IMR-90 (cell line): ENCODE measurements around the gene MVP. TPM values are rescaled to one million over a fixed set of nuclear protein-coding genes. Genes with fewer than 3 reads are reported as not detected.

Experiments
- ATAC-seq: fragments of 200-7000 bp; cut with Tn5 transposase; 2 replicates; pipeline ENCODE4 v1.9.1; 2020; ENCODE audit warnings: low read depth, mild to moderate bottlenecking, moderate library complexity
- BruUV-seq: library from RNA; stranded (reverse); fragments of 400-500 nt; replicated peaks from 2 replicates; lab custom pipeline; 2021; lab: Mats Ljungman, UMichigan
- CTCF ChIA-PET: fragments of 300-600 bp; formaldehyde crosslinking; extraction: SDS; loops from one replicate; lab custom pipeline; 2021; ENCODE audit warnings: antibody characterized with exemption; lab: Yijun Ruan, JAX
- POLR2A ChIA-PET: fragments of 300-600 bp; sonication (Branson Sonifier 250); formaldehyde crosslinking; loops from one replicate; lab custom pipeline; 2022; ENCODE audit warnings: antibody characterized with exemption; ENCODE audit not compliant: unreplicated experiment; lab: Charles Lee
- DNase-seq: peaks from one replicate; pipeline ENCODE4 v3.0.0; 2013
- H2AFZ ChIP-seq: replicated peaks from 2 replicates; pipeline ENCODE3; 2013; ENCODE audit warnings: low read length, mild to moderate bottlenecking; ENCODE audit not compliant: poor library complexity
- H2AK5ac ChIP-seq: 2 replicates; pipeline ENCODE4 v1.6.1; 2013; ENCODE audit warnings: low read depth, low read length, inconsistent platforms
- H2AK9ac ChIP-seq: replicated peaks from 2 replicates; pipeline ENCODE3; 2013; ENCODE audit warnings: mild to moderate bottlenecking, low read depth, low read length, moderate library complexity; ENCODE audit not compliant: poor library complexity
- H2BK120ac ChIP-seq: 2 replicates; pipeline ENCODE4 v1.6.1; 2013; ENCODE audit warnings: low read depth, low read length, inconsistent platforms
- H2BK15ac ChIP-seq: 3 replicates; pipeline ENCODE4 v1.6.1; 2013; ENCODE audit warnings: low read depth, low read length, inconsistent platforms
- H2BK20ac ChIP-seq: 2 replicates; pipeline ENCODE4 v1.6.1; 2013; ENCODE audit warnings: low read depth, mild to moderate bottlenecking, inconsistent platforms, low read length, moderate library complexity
- H2BK5ac ChIP-seq: 2 replicates; pipeline ENCODE4 v1.6.1; 2013; ENCODE audit warnings: mild to moderate bottlenecking, low read depth, low read length, inconsistent platforms; ENCODE audit not compliant: poor library complexity, severe bottlenecking
- H3K14ac ChIP-seq: replicated peaks from 2 replicates; pipeline ENCODE4 v1.6.1; 2013; ENCODE audit warnings: low read depth, low read length, inconsistent platforms
- H3K18ac ChIP-seq: 2 replicates; pipeline ENCODE4 v1.6.1; 2013; ENCODE audit warnings: low read depth, low read length, control low read depth
- H3K23ac ChIP-seq: 2 replicates; pipeline ENCODE4 v1.6.1; 2013; ENCODE audit warnings: low read depth, low read length, inconsistent platforms
- H3K27ac ChIP-seq: 2 replicates; pipeline ENCODE4 v1.5.1; 2013; ENCODE audit warnings: mild to moderate bottlenecking, control low read depth, low read length; ENCODE audit not compliant: insufficient read depth
- H3K27me3 ChIP-seq: 2 replicates; pipeline ENCODE4 v1.6.1; 2013; ENCODE audit warnings: low read length; ENCODE audit not compliant: control insufficient read depth, insufficient read depth
- H3K36me3 ChIP-seq: 2 replicates; pipeline ENCODE4 v1.6.1; 2013; ENCODE audit warnings: low read length, mixed read lengths; ENCODE audit not compliant: control insufficient read depth, insufficient read depth
- H3K4ac ChIP-seq: 2 replicates; pipeline ENCODE4 v1.6.1; 2013; ENCODE audit warnings: low read depth, low read length, inconsistent platforms
- H3K4me1 ChIP-seq: 2 replicates; pipeline ENCODE4 v1.6.1; 2013; ENCODE audit warnings: low read length, mixed read lengths; ENCODE audit not compliant: control insufficient read depth, insufficient read depth
- H3K4me2 ChIP-seq: 2 replicates; pipeline ENCODE4 v1.6.1; 2013; ENCODE audit warnings: low read depth, mild to moderate bottlenecking, control low read depth, low read length, moderate library complexity
- H3K4me3 ChIP-seq: 2 replicates; pipeline ENCODE4 v1.5.1; 2013; ENCODE audit warnings: low read depth, mild to moderate bottlenecking, control low read depth, low read length, moderate library complexity; ENCODE audit not compliant: insufficient read depth
- H3K56ac ChIP-seq: 2 replicates; pipeline ENCODE4 v1.6.1; 2013; ENCODE audit warnings: low read length, inconsistent platforms; ENCODE audit not compliant: insufficient read depth; ENCODE audit errors: extremely low read depth
- H3K79me1 ChIP-seq, 2 experiments: 2 replicates each; pipeline ENCODE4 v1.6.1; 2013; ENCODE audit warnings: low read length in 2 of 2, inconsistent platforms in 1 of 2, low read depth in 1 of 2
- H3K9ac ChIP-seq: 2 replicates; pipeline ENCODE4 v1.6.1; 2013; ENCODE audit warnings: low read depth, low read length, control low read depth
- H3K9me1 ChIP-seq: 2 replicates; pipeline ENCODE4 v1.6.1; 2013; ENCODE audit warnings: low read length, inconsistent platforms; ENCODE audit not compliant: insufficient read depth
- H3K9me3 ChIP-seq: 2 replicates; pipeline ENCODE4 v1.6.1; 2013; ENCODE audit warnings: low read length; ENCODE audit not compliant: control insufficient read depth, insufficient read depth
- H4K20me1 ChIP-seq: 2 replicates; pipeline ENCODE4 v1.6.1; 2013; ENCODE audit warnings: low read length, inconsistent platforms; ENCODE audit not compliant: insufficient read depth
- H4K5ac ChIP-seq: 2 replicates; pipeline ENCODE4 v1.6.1; 2013; ENCODE audit warnings: mild to moderate bottlenecking, low read depth, low read length, control low read depth
- H4K8ac ChIP-seq, 2 experiments: 2 replicates each; pipeline ENCODE4 v1.6.1; 2013; ENCODE audit warnings: low read depth in 2 of 2, low read length in 2 of 2, control low read depth in 1 of 2, inconsistent platforms in 1 of 2
- H4K91ac ChIP-seq: 2 replicates; pipeline ENCODE4 v1.6.1; 2013; ENCODE audit warnings: low read depth, low read length, inconsistent platforms; ENCODE audit not compliant: insufficient read depth
- BHLHE40 ChIP-seq: fragments of 150-350 bp; IDR thresholded peaks from 2 replicates; pipeline ENCODE4 v1.6.1; 2016; ENCODE audit warnings: mild to moderate bottlenecking, low read depth, low read length
- CEBPB ChIP-seq: IDR thresholded peaks from 2 replicates; pipeline ENCODE4 v1.6.1; 2012; ENCODE audit warnings: low read depth, low read length, improper control_type of control experiment
- CTCF ChIP-seq: conservative IDR thresholded peaks from 2 replicates; pipeline ENCODE4 v1.5.1; 2012; ENCODE audit warnings: mild to moderate bottlenecking, low read depth, low read length, improper control_type of control experiment
- ELK1 ChIP-seq: fragments of 150-350 bp; IDR thresholded peaks from 2 replicates; pipeline ENCODE4 v1.6.1; 2016; ENCODE audit warnings: low read depth, mild to moderate bottlenecking, low read length, moderate library complexity, borderline replicate concordance
- MAZ ChIP-seq: IDR thresholded peaks from 2 replicates; pipeline ENCODE4 v1.6.1; 2012; ENCODE audit warnings: low read depth, mild to moderate bottlenecking, low read length, improper control_type of control experiment, moderate library complexity, borderline replicate concordance
- MXI1 ChIP-seq: IDR thresholded peaks from 2 replicates; pipeline ENCODE4 v1.6.1; 2012; ENCODE audit warnings: low read depth, mild to moderate bottlenecking, low read length, moderate library complexity, borderline replicate concordance
- NFE2L2 ChIP-seq: fragments of 150-350 bp; IDR thresholded peaks from 2 replicates; pipeline ENCODE4 v1.6.1; 2016; ENCODE audit warnings: low read depth, mild to moderate bottlenecking, low read length
- POLR2A ChIP-seq: IDR thresholded peaks from 2 replicates; pipeline ENCODE4 v1.6.1; 2012; ENCODE audit warnings: mild to moderate bottlenecking, low read depth, low read length
- RAD21 ChIP-seq: IDR thresholded peaks from 2 replicates; pipeline ENCODE4 v1.6.1; 2012; ENCODE audit warnings: low read length, improper control_type of control experiment
- SMC3 ChIP-seq: fragments of 150-350 bp; IDR thresholded peaks from 2 replicates; pipeline ENCODE4 v1.6.1; 2016; ENCODE audit warnings: low read depth, mild to moderate bottlenecking, antibody characterized with exemption, low read length, moderate library complexity
- USF2 ChIP-seq: fragments of 150-350 bp; IDR thresholded peaks from 2 replicates; pipeline ENCODE4 v1.6.1; 2017; ENCODE audit warnings: mild to moderate bottlenecking, antibody characterized with exemption, low read length, low read depth
- WGBS, 2 experiments: methylation state at CpG; one replicate each; pipeline versions ENCODE4 v1.1.5 to v1.1.7; 2013; ENCODE audit warnings: missing lambda C conversion rate in 2 of 2; ENCODE audit not compliant: insufficient read length in 1 of 2; ENCODE audit errors: extremely low coverage in 2 of 2; 5-methylcytosine and 5-hydroxymethylcytosine counted together
- dilution Hi-C: fragments of 300-500 bp; cut with HindIII; formaldehyde crosslinking; loops from one replicate; pipeline ENCODE4 v1.14.3; 2018; ENCODE audit warnings: low sequenced_read_pairs; ENCODE audit not compliant: unreplicated experiment
- in situ Hi-C: fragments of 300-500 bp; cut with MboI; formaldehyde crosslinking; loops from 3 replicates; pipeline ENCODE4 v1.14.3; 2019; ENCODE audit warnings: low sequenced_read_pairs, inconsistent platforms, mixed read lengths
- intact Hi-C: fragments of 100-400 bp; cut with micrococcal nuclease; formaldehyde crosslinking; loops from 2 replicates; pipeline ENCODE4 v1.10.0; 2022
- polyA plus RNA-seq, 3 experiments: library from polyadenylated mRNA; depleted of rRNA; stranded (reverse); fragments of >200 nt; gene quantifications; 2 replicates each; pipeline ENCODE4 v1.2.3, GENCODE V29; 2012; ENCODE audit warnings: low replicate concordance in 1 of 3
- total RNA-seq: library from RNA; depleted of rRNA; stranded (reverse); fragments of >200 nt; gene quantifications from 2 replicates; pipeline ENCODE4 v1.2.3, GENCODE V29; 2012

MVP gene
- total and polyA plus RNA-seq, 2 of the 4 experiments (the other 2 are of a cell fraction): 204 to 319 TPM

- H3K14ac ChIP-seq: peak within 1 kb of the TSS; percentile 89
- peak within 1 kb of the TSS; percentile 92 for H3K4me2 ChIP-seq
- peaks cover 14% of the 10 kb centered on the region for H3K4me1 ChIP-seq
- dilution Hi-C loops (no loop called here), in situ Hi-C loops (no loop called here), intact Hi-C loops (loop anchor here (1.0 to 5.0 kb wide), 2 partner anchors 116 to 206 kb away; partner anchors contain the start of gene C16orf92)
- H2BK120ac ChIP-seq: peak within 1 kb of the TSS; percentile 75
- H3K4ac ChIP-seq: peak within 1 kb of the TSS; percentile 88
- CTCF ChIA-PET: interaction anchor here (0.5 to 2.1 kb wide), 10 partner anchors 9 to 198 kb away, joined by 3 to 10 read pairs (median 3); partner anchors contain the start of genes HIRIP3 and INO80E
- H2BK5ac ChIP-seq: peak within 1 kb of the TSS; percentile 95
- peak; percentile 68 for ATAC-seq
- H3K56ac ChIP-seq: peak within 1 kb of the TSS; percentile 89
- peak within 1 kb of the TSS; percentile 43; the same call in 1 of the 2 replicates for H2BK20ac ChIP-seq
- H4K20me1 ChIP-seq: peaks cover 6% of the 10 kb centered on the region
- peak within 1 kb of the TSS; percentile 7 to 95 for H4K8ac ChIP-seq
- H3K27me3 ChIP-seq: no peaks in the 10 kb centered on the region
- H4K5ac ChIP-seq: peak within 1 kb of the TSS; percentile 71
- peak within 1 kb of the TSS; percentile 79 for H3K9ac ChIP-seq
- peak within 1 kb of the TSS; percentile 91 for H3K23ac ChIP-seq
- POLR2A ChIA-PET: interaction anchor here (0.7 kb wide), 2 partner anchors 50 to 84 kb away, joined by 4 to 15 read pairs; partner anchors contain the start of gene ASPHD1
- peak within 1 kb of the TSS; percentile 98 for H2AK9ac ChIP-seq
- peaks cover 6% of the 10 kb centered on the region for H3K36me3 ChIP-seq
- H3K9me1 ChIP-seq: peaks cover 9% of the 10 kb centered on the region
- H3K4me3 ChIP-seq: peak within 1 kb of the TSS; percentile 62
- no TSS peak for BruUV-seq
- H2BK15ac ChIP-seq: peak within 1 kb of the TSS; percentile 77; the same call in 1 of the 3 replicates
- H3K27ac ChIP-seq: peak within 1 kb of the TSS; percentile 89
- peak within 1 kb of the TSS; percentile 93 for H4K91ac ChIP-seq
- H2AFZ ChIP-seq: peak within 1 kb of the TSS; percentile 98
- TF ChIP-seq NFE2L2: no peak
- peak; percentile 50; the same call in 1 of the 2 replicates for TF ChIP-seq USF2
- TF ChIP-seq MXI1: peak; percentile 41; the same call in 1 of the 2 replicates
- peak; percentile 80 for TF ChIP-seq RAD21
- no peak for TF ChIP-seq CEBPB
- peak; percentile 62 for TF ChIP-seq SMC3
- TF ChIP-seq CTCF: peak; percentile 90
- peak; percentile 49; the same call in 1 of the 2 replicates for TF ChIP-seq POLR2A
- peak; percentile 46; the same call in 1 of the 2 replicates for TF ChIP-seq MAZ
- no peak; the same call in 1 of the 2 replicates for TF ChIP-seq BHLHE40
- no peak for TF ChIP-seq ELK1
- H2AK5ac ChIP-seq: peak within 1 kb of the TSS; percentile 94
- peak within 1 kb of the TSS; percentile 38; the same call in 1 of the 2 replicates for H3K18ac ChIP-seq
- peaks cover 18 to 67% of the 10 kb centered on the region in 2 experiments for H3K79me1 ChIP-seq
- no peaks in the 10 kb centered on the region for H3K9me3 ChIP-seq
- DNase-seq: peak; percentile 100
- 0% methylated on average over 30 of the region's 70 CpGs; no CpG with 5 or more reads in 1 of the 2 experiments for WGBS, 2 experiments
Observed at GRCh38 chr16:29815793-29816693, 4.2 kb upstream of the MVP start, which contains the start of gene PAGR1. PAGR1 (plus strand) TSS chr16:29816152; CDS start chr16:29816526, 374 bp downstream.
